Glomerular visceral epithelial cell (primary cell): Measurements from ENCODE around the gene CEACAM19.
"Not testable (repeated sequence)": the region's sequence is repeated elsewhere in the genome, so short reads cannot be mapped to it uniquely, and the experiment has no call there.

ENCODE experiments used
- DNase-seq: peaks from one replicate; pipeline ENCODE4 v3.0.0-alpha.2; 2016; ENCODE audit errors: extremely low spot score

CEACAM19 gene

DNA sequence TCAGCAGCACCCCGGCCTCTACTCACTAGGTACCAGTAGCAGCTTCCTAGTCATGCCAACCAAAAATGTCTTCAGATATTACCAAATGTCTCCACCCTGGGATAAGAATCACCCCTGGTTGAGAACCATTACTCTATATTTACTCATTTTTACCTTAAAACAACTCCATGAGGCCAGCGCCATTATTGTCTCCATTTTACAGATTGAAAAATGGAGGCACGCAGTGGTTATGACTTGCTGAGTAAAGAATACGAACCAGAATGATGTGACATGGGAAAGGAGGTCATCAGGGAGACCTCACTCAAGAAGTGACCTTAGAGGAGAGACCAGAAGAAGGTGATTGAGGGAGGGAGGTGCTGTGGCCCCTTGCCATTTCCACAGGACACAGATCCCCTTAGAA is 2.2 kb downstream of the CEACAM19 start:
- DNase-seq = no peak

DNA sequence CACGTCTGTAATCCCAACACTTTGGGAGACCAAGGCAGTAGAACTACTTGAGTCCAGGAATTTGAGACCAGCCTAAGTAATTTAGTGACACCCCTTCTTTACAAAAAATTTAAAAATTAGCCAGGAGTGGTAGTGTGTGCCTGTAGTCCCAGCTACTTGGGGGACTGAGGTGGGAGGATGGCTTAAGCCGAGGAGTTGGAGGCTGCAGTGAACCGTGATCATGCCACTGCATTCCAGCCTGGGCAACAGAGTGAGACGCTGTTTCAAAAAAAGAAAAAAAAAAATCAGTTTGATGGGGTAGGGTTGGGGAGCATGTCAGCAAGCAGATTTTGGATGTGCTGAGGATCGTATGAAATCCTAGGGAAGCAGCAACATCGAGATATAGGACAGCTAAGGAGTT is 4.2 kb downstream of the CEACAM19 start:
- DNase-seq = no peak

DNA sequence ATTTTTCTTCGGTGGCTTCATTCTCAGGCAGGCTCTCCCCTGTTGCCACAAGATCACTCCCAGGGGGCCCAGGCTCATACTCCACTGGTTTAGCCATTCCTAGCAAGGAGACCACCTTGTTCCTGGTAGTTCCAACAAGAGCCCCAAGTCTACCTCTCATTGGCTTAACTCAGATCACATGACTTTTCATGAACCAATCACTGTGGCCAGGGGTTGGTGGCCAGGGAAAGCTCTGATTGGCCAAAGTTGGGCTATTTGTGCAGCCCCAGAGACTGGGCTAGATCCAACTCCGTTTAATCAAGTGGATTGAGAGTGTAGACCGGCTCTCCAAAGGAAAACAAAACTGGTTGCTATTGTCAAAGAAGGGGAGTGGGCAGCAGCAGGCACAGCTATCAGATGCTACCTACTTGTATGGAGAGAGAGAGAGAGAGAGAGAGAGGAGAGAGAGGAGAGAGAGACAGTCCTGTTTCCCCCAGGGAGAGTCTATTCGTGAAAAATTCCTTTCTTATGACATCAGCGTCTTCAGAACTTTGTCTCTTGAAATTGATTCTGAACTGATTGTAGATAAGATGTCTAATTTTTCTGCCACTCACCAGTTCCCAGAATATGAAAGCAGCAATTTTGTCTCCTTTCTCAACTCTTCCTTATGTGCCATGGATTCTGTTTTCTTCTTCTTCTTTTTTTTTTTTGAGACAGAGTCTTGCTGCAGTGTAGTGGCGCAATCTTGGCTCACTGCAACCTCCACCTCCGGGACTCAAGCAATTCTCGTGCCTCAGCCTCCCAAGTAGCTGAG is 5.9 kb downstream of the CEACAM19 start:
- peak; percentile 53 for DNase-seq

DNA sequence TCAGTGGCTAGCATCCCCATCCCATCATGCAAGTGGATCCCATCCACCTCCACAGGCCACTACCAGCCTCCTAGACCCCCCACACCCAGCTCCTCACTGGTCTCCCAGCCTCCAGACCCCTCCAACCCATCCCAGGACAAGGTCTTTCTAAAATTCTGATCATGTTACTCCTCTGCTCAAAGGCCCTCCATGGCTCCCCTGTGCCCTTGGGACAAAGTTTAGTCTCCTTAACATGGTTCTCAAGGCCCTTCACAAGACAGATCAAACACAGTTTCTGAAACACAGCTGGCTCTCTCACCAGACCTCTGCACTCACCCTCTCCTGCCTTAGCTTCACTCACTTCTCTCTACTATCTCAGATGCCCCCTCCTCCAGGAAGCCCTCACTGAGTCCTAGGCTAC is 9.3 kb downstream of the CEACAM19 start:
- no peak for DNase-seq

DNA sequence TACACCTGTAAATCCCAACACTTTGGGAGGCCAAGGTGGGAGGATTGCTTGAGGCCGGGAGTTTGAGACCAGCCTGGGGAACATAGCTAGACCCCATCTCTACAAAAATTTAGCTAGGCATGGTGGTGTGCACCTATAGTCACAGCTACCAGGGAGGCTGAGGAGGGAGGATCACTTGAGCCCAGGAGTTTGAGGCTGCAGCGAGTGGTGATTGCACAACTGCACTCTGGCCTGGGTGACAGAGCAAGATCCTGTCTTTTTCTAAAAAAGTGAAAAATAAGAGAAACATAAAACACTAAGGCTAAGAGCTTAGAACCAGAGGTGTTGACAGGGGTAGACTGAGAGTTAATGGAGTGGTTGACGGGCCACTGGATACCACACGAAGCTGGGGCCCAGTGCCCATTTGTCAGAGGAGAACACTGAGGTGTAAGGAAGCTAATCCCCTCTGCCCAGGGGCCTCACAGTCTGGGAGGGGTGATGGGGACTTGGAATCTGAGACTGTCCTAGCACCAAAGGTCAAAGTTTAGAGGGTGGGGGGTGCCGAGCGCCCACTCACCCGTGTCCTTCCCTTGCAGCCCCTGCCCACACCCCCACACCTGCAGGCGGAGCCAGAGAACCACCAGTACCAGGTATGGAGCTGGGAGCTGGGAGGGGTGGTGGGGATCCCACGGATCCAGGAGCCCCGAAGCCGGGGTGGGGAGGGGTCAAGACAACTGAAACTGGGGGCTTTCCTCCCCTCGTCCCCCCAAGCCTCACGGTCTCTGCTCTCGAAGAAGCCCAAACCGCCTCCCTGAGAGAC is 10.9 kb downstream of the CEACAM19 start:
- DNase-seq = no peak

DNA sequence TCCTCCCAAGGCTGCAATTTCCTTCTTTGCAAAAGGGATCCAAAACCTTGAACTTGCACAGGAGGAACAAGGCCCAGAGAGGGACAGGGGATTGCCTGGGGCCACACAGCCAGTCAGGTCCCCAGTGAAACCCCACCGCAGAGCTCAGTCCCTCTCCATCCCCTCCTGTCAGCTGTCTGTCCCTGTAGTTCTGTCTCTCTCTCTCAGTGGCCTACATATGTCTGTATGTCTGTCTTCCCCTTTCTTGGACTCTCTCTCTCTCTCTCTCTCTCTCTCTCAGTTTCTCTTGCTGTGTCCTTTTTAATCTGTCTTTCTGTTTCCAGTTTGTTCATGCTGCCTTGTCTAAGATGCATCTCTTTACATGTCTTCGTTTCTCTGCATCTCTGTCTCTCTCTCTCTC is 11.5 kb downstream of the CEACAM19 start:
- no peak for DNase-seq

DNA sequence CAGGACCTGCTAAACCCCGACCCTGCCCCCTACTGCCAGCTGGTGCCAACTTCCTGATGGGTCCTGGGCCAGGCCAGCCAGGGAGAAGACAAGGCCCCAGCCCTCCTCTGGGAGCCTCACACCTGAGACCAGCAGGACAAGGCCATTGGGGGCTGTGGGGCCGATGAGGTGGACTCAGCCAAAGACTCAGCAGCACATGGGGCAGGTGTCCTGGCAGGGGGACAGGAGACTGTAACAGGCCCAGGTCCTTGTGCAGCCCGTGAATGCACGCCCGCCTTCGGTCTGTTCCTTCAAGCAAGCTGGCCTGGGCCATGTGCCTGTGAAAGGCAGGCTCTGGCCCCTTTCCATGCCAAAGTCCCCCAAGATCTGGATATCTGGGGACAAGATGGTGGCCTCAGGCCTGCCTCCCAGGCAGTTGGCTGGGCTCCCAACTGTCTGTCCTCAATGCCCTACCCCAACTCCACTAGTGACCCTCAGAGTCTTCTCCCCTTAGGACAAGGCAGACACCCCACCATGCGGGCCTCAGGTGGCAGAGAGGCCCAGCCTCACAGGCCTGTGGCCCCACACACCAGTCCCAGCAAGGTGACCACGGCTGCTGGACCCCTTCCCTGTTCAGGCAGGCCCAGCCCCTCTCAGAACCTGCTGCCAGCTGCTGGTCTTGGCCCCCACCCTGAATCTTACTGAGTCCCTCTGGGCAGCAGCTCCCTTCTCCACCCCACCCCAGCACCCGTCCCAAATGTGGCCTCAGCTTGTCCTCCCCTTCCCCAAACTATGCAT is 12.3 kb downstream of the CEACAM19 start:
- no peak for DNase-seq

DNA sequence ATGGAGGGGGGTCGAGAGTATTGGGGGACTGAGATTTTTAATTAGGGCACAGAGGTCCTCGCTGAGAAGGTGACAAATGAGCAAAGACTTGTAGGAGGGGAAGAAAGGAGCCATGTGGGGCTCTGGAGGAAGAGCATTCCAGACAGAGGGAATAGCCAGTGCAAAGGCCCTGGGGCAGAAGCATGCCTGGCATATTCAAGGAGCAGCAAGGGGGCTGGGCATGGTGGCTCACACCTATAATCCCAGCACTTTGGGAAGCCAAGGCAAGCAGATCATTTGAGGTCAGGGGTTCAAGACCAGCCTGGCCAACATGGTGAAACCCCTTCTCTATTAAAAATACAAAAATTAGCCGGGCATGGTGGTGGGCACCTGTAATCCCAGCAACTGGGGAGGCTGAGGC is 13.1 kb downstream of the CEACAM19 start:
- DNase-seq = not testable (repeated sequence)

DNA sequence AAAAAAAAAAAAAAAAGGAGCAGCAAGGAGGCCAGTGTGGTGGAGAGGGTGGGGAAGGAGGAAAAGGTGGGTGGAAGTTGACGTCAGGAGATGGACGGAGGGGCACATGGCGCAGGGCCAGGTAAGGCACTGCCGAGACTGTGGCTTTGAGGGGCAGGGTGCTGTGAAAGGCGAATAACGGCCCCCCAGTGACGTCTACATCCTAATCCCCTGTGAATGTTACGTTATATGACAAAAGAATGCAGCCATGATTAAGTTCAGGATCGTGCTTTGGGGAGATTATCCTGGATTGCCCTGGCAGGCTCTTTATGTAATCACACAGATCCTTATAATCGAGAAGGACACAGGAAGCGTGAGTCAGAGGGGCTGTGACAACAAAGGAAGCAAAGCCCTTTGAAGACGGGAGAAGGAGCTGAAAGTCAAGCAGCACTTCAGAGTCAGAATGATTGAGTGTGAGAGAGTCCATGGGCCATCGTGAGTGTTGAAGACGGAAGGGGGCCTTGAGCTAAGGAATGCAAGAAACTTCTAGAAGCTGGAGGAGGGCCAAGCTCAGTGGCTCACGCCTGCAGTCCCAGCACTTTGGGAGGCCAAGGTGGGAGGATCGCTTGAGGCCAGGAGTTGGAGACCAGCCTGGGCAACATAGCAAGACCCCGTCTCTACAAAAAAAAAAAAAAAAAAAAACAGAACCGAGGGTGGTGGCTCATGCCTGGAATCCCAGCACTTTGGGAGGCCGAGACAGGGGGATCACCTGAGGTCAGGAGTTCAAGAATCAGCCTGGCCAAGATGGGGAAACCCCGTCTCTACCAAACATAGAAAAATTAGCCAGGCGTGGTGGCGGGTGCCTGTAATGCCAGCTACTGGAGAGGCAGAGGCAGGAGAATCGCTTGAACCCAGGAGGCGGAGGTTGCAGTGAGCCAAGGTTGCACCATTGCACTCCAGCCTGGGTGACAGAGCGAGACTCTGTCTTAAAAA is 13.9 kb downstream of the CEACAM19 start:
- DNase-seq = peak; percentile 84

DNA sequence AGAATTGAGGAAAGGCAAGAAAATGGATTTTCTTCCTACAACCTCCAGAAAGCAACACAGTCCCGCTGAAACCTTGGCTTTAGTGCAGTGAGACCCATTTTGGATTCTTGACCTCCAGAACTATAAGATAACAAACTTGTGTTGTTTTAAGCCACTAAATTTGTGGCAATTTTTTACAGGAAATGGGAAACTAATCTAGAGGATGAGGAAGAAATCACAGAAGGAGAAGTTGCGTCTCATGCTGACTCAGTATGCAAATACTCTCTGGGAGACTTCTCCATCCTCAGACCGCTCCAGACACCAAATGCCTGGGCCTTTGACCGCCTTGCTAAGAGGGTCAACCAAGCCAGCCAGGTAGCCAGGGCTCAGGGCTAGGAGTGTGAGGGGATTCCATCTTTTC is 14.6 kb downstream of the CEACAM19 start:
- peak; percentile 82 for DNase-seq

DNA sequence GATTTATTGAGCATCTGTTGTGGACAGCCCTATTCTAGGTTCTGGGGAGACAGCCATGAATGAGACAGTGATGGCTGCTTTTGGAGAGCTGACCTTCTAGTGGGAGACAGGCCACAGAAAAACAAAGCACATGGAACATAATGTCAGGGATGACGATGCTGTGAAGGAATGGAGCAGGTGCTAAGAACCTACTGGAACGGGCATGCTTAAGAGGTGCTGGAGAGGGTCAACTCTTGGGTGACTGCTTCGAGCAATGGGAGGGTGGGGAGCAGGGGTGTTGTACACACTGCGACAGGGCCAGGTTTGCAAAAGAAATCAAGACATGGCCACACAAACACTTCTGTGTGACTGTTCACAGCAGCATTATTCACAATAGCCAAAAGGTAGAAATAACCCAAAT is 15.6 kb downstream of the CEACAM19 start:
- no peak for DNase-seq

DNA sequence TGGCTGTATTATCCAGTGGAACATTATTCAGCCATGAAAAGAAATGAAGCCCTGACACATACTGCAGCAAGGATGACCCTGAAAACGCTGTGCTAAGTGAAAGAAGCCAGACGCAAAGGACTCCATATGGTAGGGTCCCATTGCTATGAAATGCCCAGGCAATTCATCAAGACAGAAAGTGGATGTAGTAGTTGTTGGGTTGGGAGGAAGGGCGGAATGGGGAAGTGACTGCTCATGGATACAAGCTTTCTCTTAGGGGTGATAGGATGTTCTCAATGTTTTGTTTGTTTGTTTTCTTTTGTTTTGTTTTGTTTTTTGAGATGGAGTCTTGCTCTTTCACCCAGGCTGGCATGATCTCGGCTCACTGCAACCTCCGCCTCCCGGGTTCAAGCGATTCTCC is 16.6 kb downstream of the CEACAM19 start:
- DNase-seq = no peak

DNA sequence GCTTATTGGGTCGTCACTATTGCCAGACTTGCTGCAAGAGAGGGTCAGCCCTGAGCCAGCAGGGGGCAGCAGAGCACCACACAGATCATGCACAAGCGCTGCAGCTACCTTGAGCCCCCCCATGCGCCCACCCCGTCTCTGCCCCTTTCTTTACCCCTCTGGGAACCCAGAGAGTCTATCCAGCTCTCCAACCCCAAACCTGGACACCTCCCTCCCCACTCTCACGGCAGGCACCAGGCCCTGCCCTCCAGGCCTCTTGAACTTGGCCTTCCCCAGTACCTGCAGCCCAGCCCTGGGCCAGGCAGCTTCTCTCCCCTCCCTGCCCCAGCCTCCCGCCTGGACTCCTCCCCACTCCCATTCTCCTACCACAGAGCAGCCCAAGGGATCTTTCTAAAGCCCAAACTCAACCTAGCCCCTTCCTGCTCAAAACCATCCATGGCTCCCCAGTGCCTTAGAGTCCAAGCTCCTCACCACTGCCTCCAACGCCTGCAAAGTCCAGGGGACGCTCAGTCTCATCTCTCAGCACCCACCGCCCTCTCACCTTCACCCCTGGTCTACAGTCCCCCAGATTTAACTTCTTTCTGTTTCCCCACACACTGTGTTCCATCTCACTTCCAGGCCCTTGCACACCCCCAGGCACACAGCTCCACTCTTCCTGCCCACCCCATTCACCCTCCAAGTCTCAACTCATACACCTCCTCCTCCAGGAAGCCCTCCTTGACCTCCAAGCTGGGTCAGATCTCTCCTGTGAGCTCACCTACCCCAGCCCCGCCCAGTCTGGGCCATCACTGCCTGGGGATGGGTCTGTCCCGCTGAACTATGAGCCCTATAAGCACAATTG is 18.2 kb downstream of the CEACAM19 start:
- peak; percentile 75 for DNase-seq

DNA sequence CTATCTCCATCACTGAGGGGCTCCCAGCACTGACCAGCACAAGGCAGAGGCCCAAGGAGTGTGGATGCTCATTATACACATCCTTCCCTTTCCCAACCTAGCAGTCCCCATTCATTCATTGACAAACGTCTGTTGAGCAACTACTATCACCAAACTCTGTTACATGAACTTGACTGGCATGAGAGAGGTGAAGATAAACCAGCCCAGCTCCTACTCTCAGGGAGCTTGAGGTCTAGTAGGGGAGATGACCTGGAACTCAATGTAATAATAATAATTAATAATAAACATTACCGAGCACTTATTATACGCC is 18.8 kb downstream of the CEACAM19 start:
- DNase-seq = no peak

DNA sequence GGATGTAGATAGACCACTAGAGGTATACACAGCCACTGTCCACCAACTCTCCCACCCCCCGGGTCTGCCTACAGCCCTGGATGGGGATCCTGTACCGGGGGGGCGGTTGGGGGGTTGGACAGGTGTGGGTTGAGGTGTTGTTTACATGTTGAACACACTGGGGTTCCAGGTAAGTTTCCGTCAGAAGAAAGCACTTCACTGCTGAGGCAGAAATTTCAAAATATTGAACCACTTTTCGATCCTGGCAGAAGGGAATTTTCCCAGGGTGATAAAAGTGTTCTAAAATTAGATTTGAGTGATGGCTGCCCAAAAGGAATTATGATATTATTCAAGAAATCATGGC is 21.1 kb downstream of the CEACAM19 start:
- DNase-seq = no peak

DNA sequence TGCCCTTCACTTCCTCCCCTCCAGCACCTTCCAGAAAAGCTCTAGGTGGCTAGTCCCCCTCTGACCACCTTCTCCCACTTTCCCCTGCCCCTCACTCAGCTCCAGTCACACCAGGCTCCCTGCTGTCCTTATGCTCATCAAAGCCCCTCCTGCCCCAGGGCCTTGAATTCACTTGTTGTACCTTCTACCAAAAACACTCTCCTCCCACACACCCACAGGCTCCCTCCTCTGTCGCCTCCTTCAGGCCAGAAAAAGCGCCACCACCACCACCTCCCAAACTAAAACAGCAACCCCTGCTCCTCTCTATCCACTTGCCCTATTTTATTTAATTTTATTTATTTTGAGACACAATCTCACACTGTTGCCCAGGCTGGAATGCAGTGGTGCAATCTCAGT is 22.9 kb downstream of the CEACAM19 start:
- DNase-seq = no peak

DNA sequence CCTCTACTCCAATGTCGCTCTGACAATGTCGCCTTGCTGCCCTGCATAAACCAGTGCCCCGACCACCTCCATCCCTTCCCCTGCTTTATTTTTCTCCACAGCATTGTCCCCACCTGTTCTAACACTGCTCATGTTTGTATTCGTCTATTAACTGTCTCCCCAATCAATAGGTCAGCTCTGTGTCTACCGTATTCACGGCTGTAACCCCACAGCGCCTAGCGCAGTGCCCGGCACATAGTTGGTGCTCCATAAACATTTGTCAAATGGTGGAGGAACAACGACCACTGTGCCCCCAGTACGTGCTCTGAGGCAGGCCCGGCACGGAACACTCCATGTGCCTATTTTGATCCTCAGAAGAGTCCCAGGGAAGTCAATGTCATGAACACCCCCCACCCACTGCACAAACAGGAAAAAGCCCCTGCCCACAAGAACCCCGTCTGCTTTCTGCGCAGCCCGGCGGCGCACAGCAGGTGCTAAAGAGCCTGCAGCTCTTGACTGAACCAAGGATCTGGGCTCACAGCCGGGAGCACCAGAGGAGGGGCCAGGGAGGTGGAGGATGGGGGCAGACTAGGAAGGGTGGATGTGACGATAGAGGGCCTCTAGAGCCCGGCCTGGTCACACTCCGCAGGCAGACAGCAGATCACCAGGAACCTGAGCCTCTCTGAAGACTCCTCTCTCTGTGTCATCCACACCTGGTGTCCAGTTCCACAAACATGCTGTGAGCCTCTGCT is 25.8 kb downstream of the CEACAM19 start:
- DNase-seq = no peak

DNA sequence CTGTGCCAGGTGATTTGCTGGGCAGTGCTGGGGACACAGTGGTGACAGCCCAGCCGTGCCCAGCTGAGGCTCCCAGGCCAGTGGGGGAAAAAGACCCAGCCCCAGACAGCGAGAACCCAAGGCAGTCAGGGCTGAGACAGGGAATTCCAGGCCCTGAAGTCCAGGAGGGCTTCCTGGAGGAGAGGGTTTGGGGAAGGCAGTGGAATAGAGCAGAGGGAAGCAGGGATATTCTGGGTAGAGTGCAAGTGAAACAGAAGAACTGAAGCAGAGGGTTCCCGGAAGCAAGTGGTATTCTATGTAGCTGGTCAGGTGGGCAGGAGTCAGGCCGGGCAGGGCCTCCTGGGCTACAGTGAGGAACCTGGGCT is 26.4 kb downstream of the CEACAM19 start:
- no peak for DNase-seq

DNA sequence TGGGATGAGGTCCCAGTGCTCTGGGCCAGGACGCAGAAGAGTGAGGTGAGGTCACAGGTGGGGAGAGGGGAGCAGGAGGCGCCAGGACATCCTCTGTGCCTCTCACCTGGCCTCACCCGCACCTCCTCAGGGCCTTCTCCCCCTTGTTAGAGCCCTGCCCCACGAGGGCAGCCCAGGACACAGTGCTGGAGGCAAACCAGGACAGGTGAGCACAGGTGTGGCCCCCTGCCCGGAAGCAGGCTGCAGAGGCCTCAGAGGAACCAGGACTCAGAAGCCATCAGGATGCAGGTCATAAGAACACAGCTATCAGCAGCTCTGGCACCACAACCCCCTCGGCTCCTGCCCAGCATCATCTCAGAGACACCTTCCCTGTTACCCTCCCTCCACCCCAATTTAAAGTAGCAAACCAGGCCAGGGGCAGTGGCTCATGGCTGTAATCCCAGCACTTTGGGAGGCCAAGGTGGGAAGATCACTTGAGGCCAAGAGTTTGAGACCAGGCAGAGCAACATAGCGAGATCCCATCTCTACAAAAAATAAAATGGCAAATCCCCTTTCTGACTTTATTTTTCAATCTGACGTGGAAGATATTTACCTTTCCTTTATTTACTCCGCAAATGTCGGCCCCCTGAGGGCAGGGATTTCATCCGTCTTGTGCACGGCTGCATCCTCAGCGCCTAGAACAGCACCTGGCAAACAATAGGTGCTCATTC is 27.4 kb downstream of the CEACAM19 start, which contains the start of gene CEACAM16:
Gene CEACAM16, plus strand, starts transcription at position 660 of the 710 bp plus-strand sequence. CDS start 2,306 bp downstream, outside the sequence.
- no peak for DNase-seq
